Retinal pigment epithelial cell (primary cell): ENCODE measurements around the gene UNC79.
"Not testable (repeated sequence)": the region's sequence is repeated elsewhere in the genome, so short reads cannot be mapped to it uniquely, and the experiment has no call there.

Source experiments
- DNase-seq: peaks from one replicate; pipeline ENCODE4 v3.0.0-alpha.2; 2010; ENCODE audit warnings: low read depth
- H3K4me3 ChIP-seq: 2 replicates; pipeline ENCODE4 v1.5.1; 2011; ENCODE audit warnings: mild to moderate bottlenecking, low read length, control low read depth, moderate library complexity
- CTCF ChIP-seq: conservative IDR thresholded peaks from 2 replicates; pipeline ENCODE4 v1.5.1; 2011; ENCODE audit warnings: low read depth, low read length, control low read depth, inconsistent platforms

The UNC79 gene

GRCh38 chr14:93522221-93522620 is 91.5 kb downstream of the UNC79 start:
- H3K4me3 ChIP-seq, result no peak overlapping the region
- DNase-seq, result no peak
- no peak for TF ChIP-seq CTCF

DNA sequence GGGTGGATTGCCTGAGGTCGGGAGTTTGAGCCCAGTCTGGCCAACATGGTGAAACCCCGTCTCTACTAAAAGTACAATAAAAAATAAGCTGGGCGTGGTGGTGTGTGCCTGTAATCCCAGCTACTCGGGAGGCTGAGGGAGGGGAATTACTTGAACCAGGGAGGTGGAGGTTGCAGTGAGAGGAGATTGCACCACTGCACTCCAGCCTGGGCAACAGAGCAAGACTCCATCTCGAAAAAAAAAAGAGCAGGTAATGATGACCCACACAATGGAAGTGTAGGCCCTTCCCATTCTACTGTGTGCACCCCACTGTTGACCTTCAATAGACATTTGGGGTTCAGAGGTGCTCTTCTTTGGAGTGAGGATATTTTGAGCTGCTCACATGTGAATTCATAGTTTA is 94.5 kb downstream of the UNC79 start:
- DNase-seq, H3K4me3 ChIP-seq: not testable (repeated sequence)

DNA sequence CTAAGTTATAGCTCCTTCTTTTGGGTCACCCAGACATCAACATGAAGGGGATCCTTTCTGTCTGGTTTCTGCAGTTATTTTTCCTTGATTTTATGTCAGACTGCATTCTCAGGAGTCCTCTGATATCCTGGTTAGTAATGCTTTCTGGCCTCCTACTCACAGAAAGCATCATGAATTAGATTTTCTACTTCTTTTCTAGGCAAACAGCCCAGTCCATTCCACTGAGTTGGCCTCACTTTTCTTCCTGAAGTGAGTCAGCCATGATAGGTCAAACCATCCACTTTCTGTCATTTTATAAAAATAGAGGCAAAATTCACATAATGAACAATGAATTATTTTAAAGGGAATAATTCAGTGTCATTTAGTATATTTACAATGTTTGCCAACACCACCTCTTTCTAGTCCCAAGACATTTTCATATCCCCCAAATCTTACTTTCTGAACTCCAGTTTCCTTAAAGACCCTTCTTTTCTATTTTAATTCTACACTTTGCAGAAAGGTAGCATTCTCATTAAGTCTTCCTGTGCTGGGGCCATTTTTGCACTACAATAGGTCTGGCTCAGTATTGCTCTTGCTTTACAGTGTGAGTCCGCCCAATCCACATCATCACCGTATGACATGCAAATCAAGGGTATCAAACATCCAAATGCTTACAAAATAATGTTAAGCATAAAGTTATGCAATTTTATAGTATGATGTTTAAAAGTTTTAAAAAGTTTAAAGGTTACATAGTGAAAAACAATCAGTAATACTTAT is 95.1 kb downstream of the UNC79 start:
- no peak for DNase-seq
- TF ChIP-seq CTCF, result no peak
- H3K4me3 ChIP-seq, result no peak overlapping the region

- TF ChIP-seq CTCF, result no peak
- no peak for DNase-seq
- H3K4me3 ChIP-seq, result no peak overlapping the region
Measured at GRCh38 chr14:93527203-93527607, 96.5 kb downstream of the UNC79 start.

- DNase-seq, result no peak
- TF ChIP-seq CTCF, result no peak
- H3K4me3 ChIP-seq, result no peak overlapping the region
Measured at GRCh38 chr14:93528884-93529558, 98.3 kb downstream of the UNC79 start.

DNA sequence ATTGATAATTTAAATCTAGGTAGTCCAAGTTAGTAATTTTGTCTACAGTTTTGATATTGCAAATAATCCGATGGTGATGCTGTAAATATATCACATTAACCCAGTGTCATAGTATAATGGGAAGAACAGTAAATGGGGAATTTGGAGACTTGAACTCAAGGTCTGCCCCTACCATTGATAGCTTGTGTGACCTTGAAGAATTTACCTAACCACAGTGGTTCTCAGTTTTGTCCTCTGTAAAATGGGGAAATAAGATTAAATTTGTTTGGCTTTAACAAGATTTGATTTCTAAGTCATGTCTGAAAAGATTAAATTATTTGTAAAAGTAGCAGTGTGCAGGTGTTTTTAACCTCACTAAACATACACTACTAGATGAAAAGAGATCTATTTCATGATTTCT is 100.9 kb downstream of the UNC79 start:
- H3K4me3 ChIP-seq, result no peak overlapping the region
- DNase-seq, result no peak
- TF ChIP-seq CTCF, result no peak

DNA sequence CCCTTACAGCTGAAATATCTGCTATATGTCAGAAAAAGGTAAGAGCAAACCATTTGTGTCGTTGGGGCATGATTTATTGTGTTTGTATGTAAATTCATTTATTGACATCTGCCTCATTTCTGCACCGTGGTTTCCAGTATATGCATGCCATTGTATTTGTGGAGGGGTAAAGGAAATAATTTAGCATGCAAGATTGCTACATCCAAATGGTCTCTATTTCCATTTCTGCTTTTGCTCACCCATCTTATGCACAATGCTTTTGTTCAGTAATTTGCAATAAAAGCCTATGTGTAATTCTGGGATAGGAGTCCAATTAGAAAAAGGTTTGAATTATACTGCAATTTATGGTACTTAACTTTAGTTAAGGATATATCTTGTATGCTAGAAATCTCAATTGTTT is 101.8 kb downstream of the UNC79 start:
- DNase-seq, result no peak
- no peak overlapping the region for H3K4me3 ChIP-seq
- TF ChIP-seq CTCF, result no peak
